Right lobe of liver (tissue), 6 donors: Measurements from ENCODE around the gene RBP5. TPM values are rescaled to one million over a fixed set of nuclear protein-coding genes. Genes with fewer than 3 reads are reported as not detected.

Source experiments
- ATAC-seq, 4 donors: fragments of 200-7000 bp; cut with Tn5 transposase; one replicate each; pipeline ENCODE4 v1.9.1; 2020; ENCODE audit warnings: mild to moderate bottlenecking in 4 of 4, moderate library complexity in 4 of 4
- DNase-seq, 3 donors: peaks; one replicate each; pipeline ENCODE4 v3.0.0-alpha.2; 2020
- H3K27ac ChIP-seq, 3 donors: fragments of 200-600 bp; one replicate each; pipeline ENCODE4 v1.8.0; 2022
- H3K27me3 ChIP-seq, 2 donors: fragments of 200-600 bp; one replicate each; pipeline ENCODE4 v1.8.0; 2022
- H3K36me3 ChIP-seq, 4 donors: fragments of 200-600 bp; sonication (generic) in 1 of 4; one replicate each; pipeline versions ENCODE4 v1.5.1 to v1.8.0; 2017 to 2022; ENCODE audit warnings: control low read depth in 1 of 4
- H3K4me1 ChIP-seq, 4 donors: fragments of 200-600 bp; sonication (generic) in 1 of 4; one replicate each; pipeline versions ENCODE4 v1.5.1 to v1.8.0; 2017 to 2022; ENCODE audit warnings: control low read depth in 1 of 4
- H3K4me3 ChIP-seq, 3 donors: fragments of 200-600 bp; one replicate each; pipeline ENCODE4 v1.8.0; 2022
- H3K9me3 ChIP-seq, 4 donors: fragments of 200-600 bp; sonication (generic) in 1 of 4; one replicate each; pipeline versions ENCODE4 v1.5.1 to v1.8.0; 2017 to 2022; ENCODE audit warnings: control low read depth in 1 of 4
- CTCF ChIP-seq, 4 donors: fragments of 200-600 bp in 3 of 4; fragments of 450-650 bp in 1 of 4; IDR thresholded peaks; one replicate each; pipeline versions ENCODE4 v1.5.1 to v1.8.0; 2016 to 2022; ENCODE audit warnings: antibody characterized with exemption in 4 of 4, mild to moderate bottlenecking in 2 of 4
- POLR2A ChIP-seq: fragments of 450-650 bp; IDR thresholded peaks from one replicate; pipeline ENCODE4 v1.6.1; 2017; ENCODE audit warnings: antibody characterized with exemption, mild to moderate bottlenecking
- WGBS: methylation state at CpG from one replicate; pipeline ENCODE4 v1.1.6; 2018; ENCODE audit warnings: low coverage, low lambda C conversion rate; ENCODE audit not compliant: insufficient coverage; ENCODE audit errors: missing lambda C conversion rate; 5-methylcytosine and 5-hydroxymethylcytosine counted together
- intact Hi-C, 2 donors: fragments of 100-400 bp; cut with DNase I; formaldehyde crosslinking; loops; one replicate each; pipeline versions ENCODE4 v1.11.2 to v1.14.1; 2022
- total RNA-seq, 6 experiments: library from RNA; depleted of rRNA in 2 of 6; stranded (reverse); fragments of >200 nt in 2 of 6; fragmentation: NEBNext Ultra II Directional in 3 of 6; extraction: Animal tissue kit (Norgen Biotek cat#: 25700) in 3 of 6; gene quantifications; one replicate each; pipeline versions ENCODE4 v1.1.0 to v1.2.4, GENCODE V29; 2016 to 2023
- donor health status: DM: no; HTN: yes; CAD: no.
- donor health status: DM: no; HTN: no; CAD: no.
- donor health status: DM: no; HTN: no; CAD: no.
- donor health status: DM: no; HTN: yes; CAD: no.
- donor health status: DM: no; HTN: yes; CAD: no.

RBP5 gene
- total RNA-seq, 6 experiments from 2014 or later = 44.1 to 239 (median 98.2) TPM

GRCh38 chr12:7155471-7156034 is 26.9 kb upstream of the RBP5 start:
- H3K4me1 ChIP-seq = peaks cover 0 to 63% (median 17%) of the 10 kb centered on the region in 4 donors
- no peaks in the 10 kb centered on the region for H3K27me3 ChIP-seq
- H3K36me3 ChIP-seq = peaks cover 0 to 8% (median 0%) of the 10 kb centered on the region in 4 donors
- DNase-seq (peak; percentile 67 to 96 (median 89)), ATAC-seq (peak; percentile 57 to 81 (median 70))
- intact Hi-C loops = no loop called here
- peak overlapping the region in 1 of 3 donors; percentile 37 for H3K4me3 ChIP-seq
- H3K27ac ChIP-seq = peak overlapping the region in 1 of 3 donors; percentile 79
- 0% methylated on average over 1 of the region's 8 CpGs for WGBS
- TF ChIP-seq POLR2A (peak; percentile 47), CTCF (IDR thresholded peaks at IDR 0.05) (no peak)
- H3K9me3 ChIP-seq = no peaks in the 10 kb centered on the region

- TF ChIP-seq CTCF (IDR thresholded peaks at IDR 0.05) = no peak
- TF ChIP-seq POLR2A = no peak
- H3K27ac ChIP-seq = peak overlapping the region in 1 of 3 donors; percentile 79
- intact Hi-C loops = no loop called here
- WGBS = 47% methylated on average over 9 of the region's 12 CpGs
- DNase-seq (no peak), ATAC-seq (no peak)
- no peak overlapping the region for H3K4me3 ChIP-seq
- H3K4me1 ChIP-seq = peaks cover 0 to 63% (median 17%) of the 10 kb centered on the region in 4 donors
- peaks cover 0 to 13% (median under 1%) of the 10 kb centered on the region in 4 donors for H3K36me3 ChIP-seq
- H3K9me3 ChIP-seq = no peaks in the 10 kb centered on the region
- H3K27me3 ChIP-seq = no peaks in the 10 kb centered on the region
Measured at GRCh38 chr12:7154901-7155470, 26.3 kb upstream of the RBP5 start.

DNA sequence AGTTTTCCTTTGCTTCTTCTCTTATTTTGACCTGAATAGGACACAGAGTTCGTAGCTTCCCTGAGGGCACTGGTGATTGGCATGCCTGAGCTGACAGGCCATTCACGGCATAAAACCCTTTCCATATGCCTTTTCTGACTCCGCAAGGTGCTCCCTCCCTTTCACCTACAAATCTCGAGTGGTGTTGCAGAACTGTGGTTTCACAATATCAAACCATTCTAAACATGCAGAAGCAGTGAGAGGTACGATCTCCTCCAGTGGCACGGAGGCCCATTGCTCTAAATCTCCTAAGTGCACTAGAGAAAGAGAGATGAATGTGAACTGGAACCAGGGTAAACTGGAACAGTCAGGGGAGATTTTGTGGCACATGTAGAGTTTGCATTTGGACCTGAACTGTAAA is 25.4 kb upstream of the RBP5 start:
- no peaks in the 10 kb centered on the region for H3K27me3 ChIP-seq
- no peaks in the 10 kb centered on the region for H3K9me3 ChIP-seq
- WGBS = 32% methylated on average over 6 of the region's 6 CpGs
- DNase-seq = no peak
- H3K4me1 ChIP-seq = peaks cover 0 to 63% (median 17%) of the 10 kb centered on the region in 4 donors
- H3K36me3 ChIP-seq = peaks cover 0 to 23% (median 3%) of the 10 kb centered on the region in 4 donors
- peak in 2 of 4 donors; percentile 26 to 31 for ATAC-seq
- intact Hi-C loops = no loop called here
- no peak for TF ChIP-seq CTCF (IDR thresholded peaks at IDR 0.05)
- no peak for TF ChIP-seq POLR2A
- peak overlapping the region in 1 of 3 donors; percentile 79 for H3K27ac ChIP-seq
- no peak overlapping the region for H3K4me3 ChIP-seq

DNA sequence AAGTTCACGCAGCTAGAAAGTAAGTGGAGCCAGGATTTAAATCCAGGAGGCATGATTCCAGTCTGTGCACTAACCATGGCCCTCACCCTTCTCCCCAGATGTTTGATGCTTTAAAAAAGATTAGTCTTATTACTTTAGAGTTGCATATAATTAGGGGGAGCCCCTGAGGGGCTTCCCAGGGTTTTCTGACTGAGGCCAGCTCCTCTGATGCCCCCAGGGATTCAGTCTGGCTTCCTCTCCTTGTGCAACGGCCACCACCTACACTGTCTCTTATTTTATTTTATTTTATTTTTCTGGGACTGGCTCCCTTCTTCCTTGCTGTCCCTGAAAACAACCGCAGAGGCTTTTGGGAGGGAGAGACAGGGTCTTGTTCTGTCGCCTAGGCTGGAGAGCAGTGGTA is 24.1 kb upstream of the RBP5 start:
- Histone ChIP-seq H3K27ac (peak overlapping the region in 1 of 3 donors; percentile 74), H3K27me3 (no peaks in the 10 kb centered on the region), H3K4me3 (no peak overlapping the region), H3K4me1 (peaks cover 0 to 63% (median 17%) of the 10 kb centered on the region in 4 donors), H3K36me3 (peaks cover 0 to 30% (median 6%) of the 10 kb centered on the region in 4 donors), H3K9me3 (no peaks in the 10 kb centered on the region)
- intact Hi-C loops = no loop called here
- TF ChIP-seq POLR2A (no peak), CTCF (IDR thresholded peaks at IDR 0.05) (no peak)
- no peak for ATAC-seq
- 92% methylated on average over 3 of the region's 4 CpGs for WGBS
- peak in 1 of 3 donors; percentile 10 for DNase-seq
